MG63 (cell line): ENCODE results near the gene MEIS3. TPM values are rescaled to one million over a fixed set of nuclear protein-coding genes. Genes with fewer than 3 reads are reported as not detected.

ENCODE experiments used
- DNase-seq: peaks from one replicate; pipeline ENCODE4 v3.0.0-alpha.2; 2020
- H3K27me3 ChIP-seq: fragments of 250-450 bp; sonication (Bioruptor Pico); 2 replicates; pipeline ENCODE4 v1.5.1; 2020; ENCODE audit warnings: mild to moderate bottlenecking, moderate library complexity
- H3K36me3 ChIP-seq: fragments of 250-450 bp; sonication (Bioruptor Pico); 2 replicates; pipeline ENCODE4 v1.5.1; 2020; ENCODE audit warnings: mild to moderate bottlenecking, moderate library complexity
- H3K4me3 ChIP-seq: fragments of 250-450 bp; sonication (Bioruptor Pico); 2 replicates; pipeline ENCODE4 v1.5.1; 2020; ENCODE audit warnings: mild to moderate bottlenecking, moderate library complexity
- H3K9me3 ChIP-seq: fragments of 250-450 bp; sonication (Bioruptor Pico); 2 replicates; pipeline ENCODE4 v1.5.1; 2020; ENCODE audit warnings: mild to moderate bottlenecking, moderate library complexity
- total RNA-seq: library from RNA; depleted of rRNA; stranded (reverse); fragments of >200 nt; shearing (Covaris generic); gene quantifications from 2 replicates; pipeline ENCODE4 v1.2.3, GENCODE V29; 2014; ENCODE audit warnings: low replicate concordance; rRNA removed

Gene MEIS3
- total RNA-seq, 1 experiment from 2014 or later: 0.56 TPM

- peaks cover 97% of the 10 kb centered on the region for H3K36me3 ChIP-seq
- H3K4me3 ChIP-seq: no peak overlapping the region
- no peak for DNase-seq
- no peaks in the 10 kb centered on the region for H3K27me3 ChIP-seq
- H3K9me3 ChIP-seq: no peaks in the 10 kb centered on the region
These were observed 57.0 kb downstream of the MEIS3 start for GRCh38 chr19:47362321-47362720.

GRCh38 chr19:47358936-47359335, 60.4 kb downstream of the MEIS3 start:
- Histone ChIP-seq H3K36me3 (peaks cover 95% of the 10 kb centered on the region), H3K27me3 (no peaks in the 10 kb centered on the region), H3K4me3 (no peak overlapping the region), H3K9me3 (no peaks in the 10 kb centered on the region)
- no peak for DNase-seq

- Histone ChIP-seq H3K9me3 (no peaks in the 10 kb centered on the region), H3K27me3 (no peaks in the 10 kb centered on the region), H3K36me3 (peaks cover 96% of the 10 kb centered on the region), H3K4me3 (no peak overlapping the region)
- no peak for DNase-seq
These were observed 61.3 kb downstream of the MEIS3 start for GRCh38 chr19:47357788-47358680.

- no peak for DNase-seq
- Histone ChIP-seq H3K4me3 (no peak overlapping the region), H3K36me3 (peaks cover 98% of the 10 kb centered on the region)
These were observed 62.4 kb downstream of the MEIS3 start for GRCh38 chr19:47356900-47357299.

GRCh38 chr19:47353307-47353712, 66.0 kb downstream of the MEIS3 start:
- Histone ChIP-seq H3K36me3 (peaks cover 74% of the 10 kb centered on the region), H3K4me3 (no peak overlapping the region), H3K9me3 (no peaks in the 10 kb centered on the region), H3K27me3 (no peaks in the 10 kb centered on the region)
- no peak for DNase-seq

More at GRCh38 chr19:47356900-47357299, 62.4 kb downstream of the MEIS3 start:
- Histone ChIP-seq H3K9me3 (no peaks in the 10 kb centered on the region), H3K27me3 (no peaks in the 10 kb centered on the region)

Other genes starting within 250 kb of the MEIS3 start
- gene BBC3, start 188.3 kb downstream of the MEIS3 start, total RNA-seq: 14.7 and 38.8 TPM in 2 replicates
- 17.5 and 22.9 TPM in 2 replicates for gene CCDC9, start 163.0 kb downstream of the MEIS3 start, total RNA-seq
- gene INAFM1, start 144.6 kb downstream of the MEIS3 start, total RNA-seq: 5.5 TPM in 1 of 2 replicates, not detected in the other
- gene C5AR1, start 109.7 kb downstream of the MEIS3 start, total RNA-seq: not detected in 2 replicates
- gene C5AR2, start 87.4 kb downstream of the MEIS3 start, total RNA-seq: not detected in 2 replicates
- 18.0 and 25.3 TPM in 2 replicates for gene DHX34, start 70.2 kb downstream of the MEIS3 start, total RNA-seq
- gene SLC8A2, start 52.4 kb upstream of the MEIS3 start, total RNA-seq: not detected in 2 replicates
- gene KPTN, start 64.7 kb upstream of the MEIS3 start, total RNA-seq: 9.1 and 31.0 TPM in 2 replicates
- gene NAPA, start 95.5 kb upstream of the MEIS3 start, total RNA-seq: 141 and 323 TPM in 2 replicates
- gene ZNF541, start 153.6 kb upstream of the MEIS3 start, total RNA-seq: 0.36 and 0.69 TPM in 2 replicates
- 0.10 and 0.52 TPM in 2 replicates for gene BICRA, start 189.6 kb upstream of the MEIS3 start, total RNA-seq